K562 (cell line): ENCODE results near the gene TENT5A. TPM values are rescaled to one million over a fixed set of nuclear protein-coding genes. Genes with fewer than 3 reads are reported as not detected.

Source experiments
- ATAC-seq: fragments of 200-7000 bp; cut with Tn5 transposase; 3 replicates; pipeline ENCODE4 v1.9.1; 2020; ENCODE audit warnings: moderate library complexity
- BruUV-seq: library from RNA; stranded (reverse); fragments of 400-500 nt; replicated peaks from 2 replicates; lab custom pipeline; 2021; lab: Mats Ljungman, UMichigan
- CTCF ChIA-PET: fragments of 300-600 bp; formaldehyde crosslinking; extraction: SDS; loops from one replicate; lab custom pipeline; 2021; ENCODE audit warnings: low intra/inter-chr PET ratio; lab: Yijun Ruan, JAX
- POLR2A ChIA-PET: fragments of 300-600, 350-650 bp; sonication (Branson Sonifier 250); formaldehyde crosslinking; extraction: SDS; loops from one replicate; lab custom pipeline; 2021; ENCODE audit warnings: antibody characterized with exemption, inconsistent platforms; lab: Yijun Ruan, JAX
- DNase-seq, 4 experiments: peaks; one replicate each; pipeline versions ENCODE4 v3.0.0 to v3.0.0-alpha.2; 2011 to 2018; ENCODE audit warnings: low spot score in 3 of 4, mixed read lengths in 3 of 4; ENCODE audit errors: extremely low read depth in 1 of 4
- FAIRE-seq: peaks from 2 replicates; lab custom pipeline; 2011; peaks lifted over from hg19 to GRCh38; lab: Jason Lieb, UNC
- H2AFZ ChIP-seq: 2 replicates; pipeline ENCODE4 v1.6.0; 2011; ENCODE audit warnings: low read depth, low read length, control low read depth, inconsistent platforms
- H3K27ac ChIP-seq: fragments of 200-600 bp; 3 replicates; pipeline ENCODE4 v1.8.0; 2011; ENCODE audit warnings: low read depth, mild to moderate bottlenecking, control low read depth, inconsistent platforms, low read length, moderate library complexity, mixed read lengths; ENCODE audit errors: extremely low read depth
- H3K27me3 ChIP-seq, 2 experiments: fragments of 300-600 bp in 1 of 2; 2 replicates in 1 of 2; 3 replicates in 1 of 2; pipeline versions ENCODE4 v1.6.0 to v1.8.0; 2011; ENCODE audit warnings: inconsistent platforms in 2 of 2, low read length in 2 of 2, mild to moderate bottlenecking in 1 of 2, mixed read lengths in 1 of 2, moderate library complexity in 1 of 2; ENCODE audit not compliant: control insufficient read depth in 2 of 2, insufficient read depth in 2 of 2
- H3K36me3 ChIP-seq: fragments of 300-600 bp; 3 replicates; pipeline ENCODE4 v1.8.0; 2011; ENCODE audit warnings: mild to moderate bottlenecking, low read length, inconsistent platforms; ENCODE audit not compliant: control insufficient read depth, insufficient read depth
- H3K4me1 ChIP-seq, 2 experiments: fragments of 200-600 bp in 1 of 2; replicated peaks in 1 of 2; 2 replicates in 1 of 2; 3 replicates in 1 of 2; pipeline versions ENCODE4 v1.5.1 to v1.8.0; 2011; ENCODE audit warnings: inconsistent platforms in 2 of 2, low read length in 2 of 2, mild to moderate bottlenecking in 1 of 2, mixed read lengths in 1 of 2, moderate library complexity in 1 of 2; ENCODE audit not compliant: control insufficient read depth in 2 of 2, insufficient read depth in 2 of 2
- H3K4me2 ChIP-seq: 2 replicates; pipeline ENCODE4 v1.6.1; 2011; ENCODE audit warnings: low read length, control low read depth, inconsistent platforms, mixed read lengths; ENCODE audit not compliant: insufficient read depth
- H3K4me3 ChIP-seq: fragments of 200-600 bp; sonication (generic), shearing (Covaris generic); 2 replicates; pipeline ENCODE4 v1.5.1; 2016; ENCODE audit warnings: control low read depth, inconsistent platforms
- H3K79me2 ChIP-seq: fragments of 200-600 bp; 3 replicates; pipeline ENCODE4 v1.8.0; 2011; ENCODE audit warnings: low read length, inconsistent platforms; ENCODE audit not compliant: control insufficient read depth, insufficient read depth
- H3K9ac ChIP-seq, 2 experiments: 2 replicates each; pipeline versions ENCODE4 v1.6.0 to v1.6.1; 2011; ENCODE audit warnings: low read depth in 2 of 2, low read length in 2 of 2, control low read depth in 1 of 2, inconsistent platforms in 1 of 2, mild to moderate bottlenecking in 1 of 2, mixed read lengths in 1 of 2; ENCODE audit not compliant: insufficient read depth in 1 of 2
- H3K9me1 ChIP-seq: one replicate; pipeline ENCODE4 v1.6.0; 2011; ENCODE audit warnings: inconsistent platforms, mild to moderate bottlenecking, low read length, moderate library complexity; ENCODE audit not compliant: control insufficient read depth, insufficient read depth
- H3K9me3 ChIP-seq: replicated peaks from 2 replicates; pipeline ENCODE4 v1.5.1; 2011; ENCODE audit warnings: low read depth, low read length, inconsistent platforms; ENCODE audit not compliant: control insufficient read depth, insufficient read depth
- H4K20me1 ChIP-seq: replicated peaks from 2 replicates; pipeline ENCODE4 v1.6.1; 2011; ENCODE audit warnings: low read length, inconsistent platforms, mixed read lengths; ENCODE audit not compliant: control insufficient read depth, insufficient read depth
- BRD9 ChIP-seq: fragments of 450-650 bp; IDR thresholded peaks from 2 replicates; pipeline ENCODE4 v1.6.1; 2018; ENCODE audit warnings: low read depth; ENCODE audit not compliant: partially characterized antibody
- EP400 ChIP-seq: fragments of 450-650 bp; IDR thresholded peaks from 2 replicates; pipeline ENCODE4 v1.6.1; 2017; ENCODE audit warnings: antibody characterized with exemption, mild to moderate bottlenecking, moderate library complexity
- ILK ChIP-seq: fragments of 450-650 bp; IDR thresholded peaks from 2 replicates; pipeline ENCODE4 v1.6.1; 2016; ENCODE audit warnings: missing genetic modification characterization, low read depth, mild to moderate bottlenecking, missing compliant biosample characterization, moderate library complexity, borderline replicate concordance
- NFXL1 ChIP-seq: fragments of 450-650 bp; formaldehyde crosslinking; IDR thresholded peaks from 2 replicates; pipeline ENCODE4 v1.4.0; 2021; ENCODE audit warnings: mild to moderate bottlenecking
- NFYB ChIP-seq: IDR thresholded peaks from 2 replicates; pipeline ENCODE4 v1.6.1; 2011; ENCODE audit warnings: mild to moderate bottlenecking, moderate library complexity; ENCODE audit not compliant: insufficient read length; ENCODE audit errors: extremely low read depth
- POLR2AphosphoS5 ChIP-seq: IDR thresholded peaks from 2 replicates; pipeline ENCODE4 v1.6.1; 2011; ENCODE audit warnings: mild to moderate bottlenecking, low read depth, low read length, moderate library complexity; ENCODE audit not compliant: control insufficient read depth, insufficient read depth
- TFE3 ChIP-seq: fragments of 450-650 bp; formaldehyde crosslinking; IDR thresholded peaks from 2 replicates; pipeline ENCODE4 v1.4.0; 2020; ENCODE audit warnings: mild to moderate bottlenecking, mixed read lengths
- THAP7 ChIP-seq: fragments of 250-450 bp; sonication (Bioruptor Pico); IDR thresholded peaks from 2 replicates; pipeline ENCODE4 v1.5.0; 2021
- ZNF232 ChIP-seq: sonication (generic); formaldehyde crosslinking; IDR thresholded peaks from 2 replicates; pipeline ENCODE4 v1.8.0; 2022; ENCODE audit warnings: mild to moderate bottlenecking, missing genetic modification reagents
- ZNF282 ChIP-seq: sonication (generic); formaldehyde crosslinking; IDR thresholded peaks from 2 replicates; pipeline ENCODE4 v1.8.1; 2023; ENCODE audit warnings: missing genetic modification reagents
- WGBS: fragments of 100-300 bp; shearing (Covaris generic); methylation state at CpG from one replicate; pipeline ENCODE4 v1.1.6; 2016; ENCODE audit warnings: low coverage, mixed read lengths; ENCODE audit not compliant: insufficient coverage; ENCODE audit errors: missing lambda C conversion rate; 5-methylcytosine and 5-hydroxymethylcytosine counted together
- in situ Hi-C: fragments of 300-500 bp; cut with MboI; formaldehyde crosslinking; loops from 4 replicates; pipeline ENCODE4 v1.15.0; 2018; ENCODE audit warnings: inconsistent platforms, mixed read lengths
- intact Hi-C: fragments of 100-400 bp; cut with micrococcal nuclease; formaldehyde crosslinking; loops from 2 replicates; pipeline ENCODE4 v1.14.2; 2022
- polyA plus RNA-seq, 8 experiments: library from polyadenylated mRNA; depleted of rRNA in 4 of 8; stranded (reverse) in 5 of 8; unstranded in 3 of 8; fragments of >200 nt; fragmentation: Nextera tagmentation in 2 of 8; fragmentation: Illumina TruSeq in 1 of 8; extraction: Ambion mirVana in 2 of 8; extraction: Trizol in 1 of 8; gene quantifications; 2 replicates each; pipeline versions ENCODE4 v1.2.1 to v1.2.3, GENCODE V29; 2011 to 2014; ENCODE audit warnings: inconsistent platforms in 1 of 8, missing spikeins in 1 of 8
- total RNA-seq, 7 experiments: library from RNA; depleted of rRNA in 6 of 7; stranded (reverse); fragments of >200 nt in 6 of 7; fragmentation: Illumina TruSeq in 2 of 7; extraction: Trizol in 2 of 7; gene quantifications; 2 replicates each; pipeline versions ENCODE4 v1.2.1 to v1.2.3, GENCODE V29; 2011 to 2021; ENCODE audit warnings: low replicate concordance in 1 of 7
- TF ChIP-seq, protein P1 (sequence below): fragments of 450-650 bp; formaldehyde crosslinking; conservative IDR thresholded peaks from 2 replicates; pipeline ENCODE4 v1.4.0; 2022; ENCODE audit warnings: mild to moderate bottlenecking, missing genetic modification characterization
- TF ChIP-seq, protein P2 (sequence below): fragments of 250-450 bp; sonication (Bioruptor Pico); IDR thresholded peaks from 2 replicates; pipeline ENCODE4 v1.4.0; 2020

The TENT5A gene
- total and polyA plus RNA-seq, 9 of the 15 experiments (the other 6 are each of a cell fraction or from before 2014, with no cell fraction given): 0.77 to 2.3 (median 1.3) TPM

DNA sequence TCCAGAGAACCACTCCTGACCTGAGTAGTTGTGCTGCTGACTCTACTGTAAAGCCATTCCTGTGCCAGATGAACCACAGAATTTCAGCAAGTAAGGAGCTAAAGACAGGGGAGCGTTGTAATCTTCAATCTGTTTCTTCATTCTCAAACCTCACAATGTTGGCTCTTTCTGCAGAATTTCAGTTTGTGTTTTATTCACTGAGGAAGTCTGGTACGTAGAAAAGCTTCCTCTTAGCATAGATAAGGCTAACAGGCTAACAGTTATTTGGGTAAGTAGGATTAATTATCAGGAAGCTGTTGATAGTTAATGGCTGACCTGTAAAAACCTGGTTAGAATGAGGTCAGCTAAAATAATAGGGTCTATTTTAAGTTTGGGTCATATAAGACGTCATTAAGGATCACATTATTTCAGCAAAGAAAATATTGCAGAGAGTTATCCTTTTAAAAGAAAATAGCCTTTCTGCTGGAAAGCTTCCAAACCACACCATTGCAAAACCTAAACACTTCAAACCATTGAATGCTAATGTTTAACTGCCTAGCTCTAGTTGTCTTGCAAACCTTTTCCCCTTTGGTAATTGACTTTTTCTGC lies 14.1 kb upstream of the TENT5A start (continued):
- no peak for TF ChIP-seq NFYB
- TF ChIP-seq ZNF232: no peak
- no peak for TF ChIP-seq NFXL1 (CRISPR knock-in tag)

- no peaks in the 10 kb centered on the region for H3K9me3 ChIP-seq
- no peak for FAIRE-seq
- intact Hi-C loops (no loop called here), in situ Hi-C loops (no loop called here)
- H3K4me2 ChIP-seq: no peak overlapping the region
- H3K36me3 ChIP-seq: no peaks in the 10 kb centered on the region
- no peak overlapping the region for H3K27ac ChIP-seq
- no peak overlapping the region for H3K9ac ChIP-seq
- no peak for ATAC-seq
- ChIA-PET POLR2A (no interaction called here), CTCF (no interaction called here)
- WGBS: 7% methylated on average over 2 of the region's 2 CpGs
- no peak for DNase-seq
- no peaks in the 10 kb centered on the region for H3K9me1 ChIP-seq
- no peaks in the 10 kb centered on the region for H4K20me1 ChIP-seq
- BruUV-seq: no TSS peak
- no peaks in the 10 kb centered on the region for H3K27me3 ChIP-seq
- no peak overlapping the region for H2AFZ ChIP-seq
- no peaks in the 10 kb centered on the region for H3K79me2 ChIP-seq
- H3K4me3 ChIP-seq: no peak overlapping the region
- H3K4me1 ChIP-seq: no peaks in the 10 kb centered on the region
- TF ChIP-seq, protein P1, sequence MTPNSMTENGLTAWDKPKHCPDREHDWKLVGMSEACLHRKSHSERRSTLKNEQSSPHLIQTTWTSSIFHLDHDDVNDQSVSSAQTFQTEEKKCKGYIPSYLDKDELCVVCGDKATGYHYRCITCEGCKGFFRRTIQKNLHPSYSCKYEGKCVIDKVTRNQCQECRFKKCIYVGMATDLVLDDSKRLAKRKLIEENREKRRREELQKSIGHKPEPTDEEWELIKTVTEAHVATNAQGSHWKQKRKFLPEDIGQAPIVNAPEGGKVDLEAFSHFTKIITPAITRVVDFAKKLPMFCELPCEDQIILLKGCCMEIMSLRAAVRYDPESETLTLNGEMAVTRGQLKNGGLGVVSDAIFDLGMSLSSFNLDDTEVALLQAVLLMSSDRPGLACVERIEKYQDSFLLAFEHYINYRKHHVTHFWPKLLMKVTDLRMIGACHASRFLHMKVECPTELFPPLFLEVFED (CRISPR knock-in tag): no peak
- TF ChIP-seq POLR2AphosphoS5 (no peak), ZNF282 (CRISPR knock-in tag) (no peak), BRD9 (no peak), ILK (no peak), TFE3 (CRISPR knock-in tag) (no peak), EP400 (no peak), THAP7 (CRISPR knock-in tag) (no peak)
- TF ChIP-seq, protein P2, sequence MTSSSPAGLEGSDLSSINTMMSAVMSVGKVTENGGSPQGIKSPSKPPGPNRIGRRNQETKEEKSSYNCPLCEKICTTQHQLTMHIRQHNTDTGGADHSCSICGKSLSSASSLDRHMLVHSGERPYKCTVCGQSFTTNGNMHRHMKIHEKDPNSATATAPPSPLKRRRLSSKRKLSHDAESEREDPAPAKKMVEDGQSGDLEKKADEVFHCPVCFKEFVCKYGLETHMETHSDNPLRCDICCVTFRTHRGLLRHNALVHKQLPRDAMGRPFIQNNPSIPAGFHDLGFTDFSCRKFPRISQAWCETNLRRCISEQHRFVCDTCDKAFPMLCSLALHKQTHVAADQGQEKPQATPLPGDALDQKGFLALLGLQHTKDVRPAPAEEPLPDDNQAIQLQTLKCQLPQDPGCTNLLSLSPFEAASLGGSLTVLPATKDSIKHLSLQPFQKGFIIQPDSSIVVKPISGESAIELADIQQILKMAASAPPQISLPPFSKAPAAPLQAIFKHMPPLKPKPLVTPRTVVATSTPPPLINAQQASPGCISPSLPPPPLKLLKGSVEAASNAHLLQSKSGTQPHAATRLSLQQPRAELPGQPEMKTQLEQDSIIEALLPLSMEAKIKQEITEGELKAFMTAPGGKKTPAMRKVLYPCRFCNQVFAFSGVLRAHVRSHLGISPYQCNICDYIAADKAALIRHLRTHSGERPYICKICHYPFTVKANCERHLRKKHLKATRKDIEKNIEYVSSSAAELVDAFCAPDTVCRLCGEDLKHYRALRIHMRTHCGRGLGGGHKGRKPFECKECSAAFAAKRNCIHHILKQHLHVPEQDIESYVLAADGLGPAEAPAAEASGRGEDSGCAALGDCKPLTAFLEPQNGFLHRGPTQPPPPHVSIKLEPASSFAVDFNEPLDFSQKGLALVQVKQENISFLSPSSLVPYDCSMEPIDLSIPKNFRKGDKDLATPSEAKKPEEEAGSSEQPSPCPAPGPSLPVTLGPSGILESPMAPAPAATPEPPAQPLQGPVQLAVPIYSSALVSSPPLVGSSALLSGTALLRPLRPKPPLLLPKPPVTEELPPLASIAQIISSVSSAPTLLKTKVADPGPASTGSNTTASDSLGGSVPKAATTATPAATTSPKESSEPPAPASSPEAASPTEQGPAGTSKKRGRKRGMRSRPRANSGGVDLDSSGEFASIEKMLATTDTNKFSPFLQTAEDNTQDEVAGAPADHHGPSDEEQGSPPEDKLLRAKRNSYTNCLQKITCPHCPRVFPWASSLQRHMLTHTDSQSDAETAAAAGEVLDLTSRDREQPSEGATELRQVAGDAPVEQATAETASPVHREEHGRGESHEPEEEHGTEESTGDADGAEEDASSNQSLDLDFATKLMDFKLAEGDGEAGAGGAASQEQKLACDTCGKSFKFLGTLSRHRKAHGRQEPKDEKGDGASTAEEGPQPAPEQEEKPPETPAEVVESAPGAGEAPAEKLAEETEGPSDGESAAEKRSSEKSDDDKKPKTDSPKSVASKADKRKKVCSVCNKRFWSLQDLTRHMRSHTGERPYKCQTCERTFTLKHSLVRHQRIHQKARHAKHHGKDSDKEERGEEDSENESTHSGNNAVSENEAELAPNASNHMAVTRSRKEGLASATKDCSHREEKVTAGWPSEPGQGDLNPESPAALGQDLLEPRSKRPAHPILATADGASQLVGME: no peak
Observed at GRCh38 chr6:81764531-81764930, 12.1 kb upstream of the TENT5A start.
